Naive thymus-derived CD8-positive, alpha-beta T cell (primary cell): ENCODE results near the gene STAG3. TPM values are rescaled to one million over a fixed set of nuclear protein-coding genes. Genes with fewer than 3 reads are reported as not detected.

Source experiments
- ATAC-seq, 2 donors: fragments of 150-1000 bp; cut with Tn5 transposase in 1 of 2; sonication (Bioruptor Pico), chemical (Tn5 transposase) in 1 of 2; 1 replicate in 1 of 2; 2 replicates in 1 of 2; pipeline ENCODE4 v1.10.0; 2021; ENCODE audit warnings: mild to moderate bottlenecking in 2 of 2, moderate library complexity in 2 of 2
- POLR2A ChIA-PET: fragments of 350-600 bp; sonication (Branson Sonifier 250); formaldehyde crosslinking; loops from one replicate; lab custom pipeline; 2021; ENCODE audit warnings: antibody characterized with exemption; lab: Charles Lee
- DNase-seq, 10 donors: peaks; one replicate each; pipeline versions ENCODE4 v3.0.0 to v3.0.0-alpha.2; 2020 to 2022
- H3K27ac Mint-ChIP-seq, 10 donors: one replicate each; pipeline ENCODE4 v1.8.0; 2020 to 2022; ENCODE audit warnings: mild to moderate bottlenecking in 10 of 10, mixed read lengths in 10 of 10, moderate library complexity in 4 of 10, inconsistent platforms in 1 of 10
- H3K27me3 Mint-ChIP-seq, 5 donors: one replicate each; pipeline ENCODE4 v1.8.0; 2021 to 2022; ENCODE audit warnings: mixed read lengths in 5 of 5
- H3K36me3 Mint-ChIP-seq, 3 donors: one replicate each; pipeline ENCODE4 v1.8.0; 2020 to 2022; ENCODE audit warnings: mixed read lengths in 3 of 3, mild to moderate bottlenecking in 2 of 3, inconsistent platforms in 1 of 3
- H3K4me1 Mint-ChIP-seq, 4 donors: one replicate each; pipeline ENCODE4 v1.8.0; 2021 to 2022; ENCODE audit warnings: mixed read lengths in 4 of 4
- H3K4me3 Mint-ChIP-seq, 10 donors: one replicate each; pipeline ENCODE4 v1.8.0; 2020 to 2022; ENCODE audit warnings: mild to moderate bottlenecking in 10 of 10, mixed read lengths in 10 of 10, moderate library complexity in 6 of 10, inconsistent platforms in 1 of 10
- H3K9me3 Mint-ChIP-seq, 9 donors: one replicate each; pipeline ENCODE4 v1.8.0; 2020 to 2022; ENCODE audit warnings: mixed read lengths in 9 of 9, mild to moderate bottlenecking in 3 of 9, inconsistent platforms in 1 of 9, moderate library complexity in 1 of 9
- polyA plus RNA-seq, 3 donors: library from polyadenylated mRNA; unstranded; fragments of 300-500 nt; fragmentation: Illumina TruSeq; gene quantifications; one replicate each; pipeline ENCODE4 v1.2.3, GENCODE V29; 2021
- total RNA-seq, 8 experiments: library from RNA in 2 of 8; stranded (reverse) in 2 of 8; gene quantifications; one replicate each; pipeline ENCODE4 v1.2.3 and lab custom pipeline; 2021 to 2026

Gene STAG3
- total and polyA plus RNA-seq, 5 experiments from 2014 or later: 6.0 to 12.1 (median 8.6) TPM

DNA sequence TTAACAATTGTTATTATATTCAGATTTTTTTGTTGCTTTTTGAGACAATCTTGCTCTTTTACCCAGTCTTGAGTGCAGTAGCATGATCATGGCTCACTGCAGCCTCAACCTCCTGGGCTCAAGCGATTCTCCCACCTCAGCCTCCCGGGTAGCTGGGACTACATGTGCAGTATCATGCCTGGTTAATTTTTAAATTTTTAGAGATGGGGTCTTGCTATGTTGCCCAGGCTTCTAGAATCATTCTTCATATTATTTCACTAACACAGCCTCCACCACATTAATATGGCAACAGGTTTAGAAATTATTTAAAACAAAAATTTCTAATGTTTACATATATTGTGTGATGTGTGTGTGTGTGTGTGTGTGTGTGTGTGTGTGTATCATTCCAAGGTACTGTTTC is 30.4 kb upstream of the STAG3 start:
- H3K27me3 Mint-ChIP-seq: no peaks in the 10 kb centered on the region
- H3K4me3 Mint-ChIP-seq: peak overlapping the region in 1 of 10 donors; percentile 4
- H3K9me3 Mint-ChIP-seq: no peaks in the 10 kb centered on the region
- H3K4me1 Mint-ChIP-seq: peaks cover 14 to 33% (median 29%) of the 10 kb centered on the region in 4 donors
- DNase-seq (no peak), ATAC-seq (no peak)
- H3K36me3 Mint-ChIP-seq: peaks cover 0 to 16% (median 3%) of the 10 kb centered on the region in 3 donors
- POLR2A ChIA-PET: interaction anchor here (0.7 to 16.1 kb wide), 11 partner anchors 17 to 222 kb away, joined by 3 to 358 read pairs (median 4); partner anchors contain the start of genes CNPY4, GAL3ST4, GPC2 and MBLAC1
- peak overlapping the region in 2 of 10 donors; percentile 74 to 96 for H3K27ac Mint-ChIP-seq

DNA sequence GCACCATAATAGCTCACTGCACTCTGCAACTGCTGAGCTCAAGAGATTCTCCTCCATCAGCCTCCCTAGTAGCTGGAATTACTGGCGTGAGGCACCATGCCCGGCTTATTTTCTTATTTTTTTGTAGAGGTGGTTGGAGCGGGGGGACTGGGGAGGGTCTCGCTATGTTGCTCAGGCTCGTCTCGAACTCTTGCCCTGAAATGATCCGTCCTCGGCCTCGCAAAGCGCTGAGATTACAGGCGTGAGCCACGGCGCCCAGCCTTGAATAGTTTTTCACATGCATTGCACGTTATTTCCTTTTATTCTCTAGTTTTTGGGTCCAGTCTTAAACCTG is 29.5 kb upstream of the STAG3 start:
- ATAC-seq (peak; percentile 6 to 24), DNase-seq (no peak)
- H3K27me3 Mint-ChIP-seq: no peaks in the 10 kb centered on the region
- peaks cover 0 to 26% (median 7%) of the 10 kb centered on the region in 3 donors for H3K36me3 Mint-ChIP-seq
- peak overlapping the region; percentile 89 to 99 (median 94) for H3K4me3 Mint-ChIP-seq
- H3K9me3 Mint-ChIP-seq: no peaks in the 10 kb centered on the region
- H3K27ac Mint-ChIP-seq: peak overlapping the region; percentile 96 to 99 (median 98)
- H3K4me1 Mint-ChIP-seq: peaks cover 19 to 42% (median 36%) of the 10 kb centered on the region in 4 donors
- POLR2A ChIA-PET: interaction anchor here (0.6 to 16.1 kb wide), 34 partner anchors 9 to 1104 kb away, joined by 3 to 358 read pairs (median 4); partner anchors contain the start of genes CNPY4, GAL3ST4, GPC2 and MBLAC1

DNA sequence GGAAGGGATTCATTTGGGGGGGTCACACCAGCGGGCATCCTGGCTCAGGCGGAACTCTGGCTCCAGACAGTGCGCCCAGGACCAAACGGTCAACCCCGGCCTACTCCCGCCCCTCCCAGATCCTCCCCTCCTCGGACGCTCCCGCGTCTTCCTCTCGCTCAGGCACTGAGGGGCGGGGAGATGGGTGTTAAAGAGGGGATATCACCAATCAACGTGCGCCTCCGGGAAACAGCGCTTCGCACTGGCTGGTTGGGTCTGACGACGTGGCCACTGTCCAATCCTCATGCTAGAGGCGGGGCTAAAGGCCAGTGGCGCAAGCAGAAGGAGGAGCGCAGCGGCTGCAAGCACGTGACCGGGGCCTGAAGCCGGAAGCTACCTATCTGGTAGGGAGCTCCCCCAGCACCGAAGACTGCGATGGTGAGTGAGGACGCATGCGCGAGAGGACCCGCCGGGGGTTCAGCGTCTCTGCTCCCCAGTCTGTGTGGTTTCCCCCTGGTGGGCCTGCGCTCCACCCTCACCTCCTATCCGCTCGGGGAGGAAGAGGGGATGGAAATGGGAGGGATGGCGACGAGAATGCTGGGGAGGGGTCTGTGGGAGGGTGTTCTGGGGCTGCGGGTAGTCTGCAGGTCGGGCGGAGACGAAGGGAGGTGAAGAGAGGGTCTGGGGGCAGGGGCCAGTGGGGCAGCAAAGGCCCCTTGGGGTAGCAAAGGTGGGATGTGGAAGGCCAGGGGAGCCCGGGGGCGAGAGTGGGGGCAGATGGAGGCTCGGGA is 29.0 kb upstream of the STAG3 start, which contains the start of gene LAMTOR4:
LAMTOR4 (plus strand) TSS at position 360 of the 770 bp plus-strand sequence; CDS start at position 415, 55 bp downstream.
- Mint-ChIP-seq H3K9me3 (no peaks in the 10 kb centered on the region), H3K4me3 (peak within 1 kb of the TSS; percentile 89 to 99 (median 94)), H3K27me3 (no peaks in the 10 kb centered on the region), H3K4me1 (peaks cover 20 to 47% (median 37%) of the 10 kb centered on the region in 4 donors), H3K36me3 (peaks cover 0 to 31% (median 7%) of the 10 kb centered on the region in 3 donors), H3K27ac (peak within 1 kb of the TSS; percentile 96 to 99 (median 98))
- ATAC-seq (peak; percentile 94 to 96), DNase-seq (peak; percentile 88 to 99 (median 98))
- POLR2A ChIA-PET: interaction anchor here (0.6 to 16.1 kb wide), 31 partner anchors 10 to 1104 kb away, joined by 3 to 358 read pairs (median 4); partner anchors contain the start of genes CNPY4, COPS6, GAL3ST4 and GPC2

DNA sequence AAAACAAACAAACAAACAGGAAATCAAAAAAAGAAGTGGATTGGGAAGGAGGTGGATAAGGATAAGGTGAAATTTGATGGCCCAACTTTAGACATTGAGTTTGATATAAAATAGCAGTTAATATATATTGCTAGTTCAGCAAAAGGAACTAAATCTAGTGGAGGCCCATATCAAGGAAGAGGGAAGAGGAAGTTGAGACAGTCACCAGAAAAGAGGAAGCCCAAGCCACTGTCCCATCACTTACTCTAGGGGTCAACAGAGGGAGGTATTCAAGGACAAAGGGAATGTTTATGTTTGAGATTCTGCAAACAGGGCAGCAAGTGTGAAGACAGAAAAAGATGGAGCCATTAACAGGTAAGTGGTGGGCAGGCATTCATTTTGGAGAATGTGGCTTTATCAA is 25.3 kb upstream of the STAG3 start:
- DNase-seq (no peak), ATAC-seq (no peak)
- POLR2A ChIA-PET: interaction anchor here (0.7 to 17.8 kb wide), 5 partner anchors 10 to 601 kb away, joined by 3 to 358 read pairs (median 6); partner anchors contain the start of genes FAM200A, GAL3ST4, GPC2 and STAG3
- Mint-ChIP-seq H3K9me3 (no peaks in the 10 kb centered on the region), H3K36me3 (peaks cover 0 to 60% (median 9%) of the 10 kb centered on the region in 3 donors), H3K27ac (peak overlapping the region; percentile 48 to 91 (median 85)), H3K27me3 (no peaks in the 10 kb centered on the region), H3K4me1 (peaks cover 27 to 75% (median 61%) of the 10 kb centered on the region in 4 donors), H3K4me3 (peak overlapping the region in 5 of 10 donors; percentile 28 to 66 (median 51))

DNA sequence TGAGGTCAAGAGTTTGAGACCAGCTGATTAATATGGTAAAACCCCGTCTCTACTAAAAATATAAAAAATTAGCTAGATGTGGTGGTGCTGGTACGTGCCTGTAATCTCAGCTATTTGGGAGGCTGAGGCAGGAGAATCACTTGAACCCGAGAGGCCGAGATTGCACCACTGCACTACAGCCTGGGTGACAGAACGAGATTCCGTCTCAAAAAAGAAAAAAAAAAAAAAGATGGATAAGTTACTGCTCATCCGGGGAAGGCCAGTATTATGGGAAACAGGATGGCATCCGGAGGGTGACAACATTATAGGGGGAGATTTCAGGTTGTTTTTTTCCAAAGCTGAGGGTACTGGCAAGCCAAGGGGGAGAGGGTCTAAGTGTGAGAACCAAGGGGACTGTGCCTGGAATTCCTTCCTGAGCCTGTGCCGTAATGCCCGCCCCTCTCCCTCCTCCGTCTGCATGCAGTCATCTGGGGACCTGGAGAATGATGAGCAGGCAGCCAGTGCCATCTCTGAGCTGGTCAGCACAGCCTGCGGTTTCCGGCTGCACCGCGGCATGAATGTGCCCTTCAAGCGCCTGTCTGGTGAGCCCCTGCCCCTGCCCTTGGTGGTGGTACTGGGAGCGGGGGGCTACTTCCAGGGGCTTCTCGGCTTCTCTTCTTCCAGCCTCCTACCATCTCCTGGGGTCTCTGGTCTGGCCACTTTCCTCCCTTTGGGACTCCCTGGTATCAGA is 24.6 kb upstream of the STAG3 start:
- no peaks in the 10 kb centered on the region for H3K27me3 Mint-ChIP-seq
- ATAC-seq (no peak), DNase-seq (no peak)
- H3K27ac Mint-ChIP-seq: peak overlapping the region in 9 of 10 donors; percentile 31 to 91 (median 85)
- peaks cover 0 to 63% (median 9%) of the 10 kb centered on the region in 3 donors for H3K36me3 Mint-ChIP-seq
- H3K4me1 Mint-ChIP-seq: peaks cover 30 to 78% (median 65%) of the 10 kb centered on the region in 4 donors
- no peaks in the 10 kb centered on the region for H3K9me3 Mint-ChIP-seq
- POLR2A ChIA-PET: interaction anchor here (1.8 to 17.8 kb wide), 3 partner anchors 11 to 26 kb away, joined by 6 to 358 read pairs (median 187); partner anchors contain the start of genes GAL3ST4, GPC2, STAG3 and TRAPPC14
- peak overlapping the region in 1 of 10 donors; percentile 15 for H3K4me3 Mint-ChIP-seq

DNA sequence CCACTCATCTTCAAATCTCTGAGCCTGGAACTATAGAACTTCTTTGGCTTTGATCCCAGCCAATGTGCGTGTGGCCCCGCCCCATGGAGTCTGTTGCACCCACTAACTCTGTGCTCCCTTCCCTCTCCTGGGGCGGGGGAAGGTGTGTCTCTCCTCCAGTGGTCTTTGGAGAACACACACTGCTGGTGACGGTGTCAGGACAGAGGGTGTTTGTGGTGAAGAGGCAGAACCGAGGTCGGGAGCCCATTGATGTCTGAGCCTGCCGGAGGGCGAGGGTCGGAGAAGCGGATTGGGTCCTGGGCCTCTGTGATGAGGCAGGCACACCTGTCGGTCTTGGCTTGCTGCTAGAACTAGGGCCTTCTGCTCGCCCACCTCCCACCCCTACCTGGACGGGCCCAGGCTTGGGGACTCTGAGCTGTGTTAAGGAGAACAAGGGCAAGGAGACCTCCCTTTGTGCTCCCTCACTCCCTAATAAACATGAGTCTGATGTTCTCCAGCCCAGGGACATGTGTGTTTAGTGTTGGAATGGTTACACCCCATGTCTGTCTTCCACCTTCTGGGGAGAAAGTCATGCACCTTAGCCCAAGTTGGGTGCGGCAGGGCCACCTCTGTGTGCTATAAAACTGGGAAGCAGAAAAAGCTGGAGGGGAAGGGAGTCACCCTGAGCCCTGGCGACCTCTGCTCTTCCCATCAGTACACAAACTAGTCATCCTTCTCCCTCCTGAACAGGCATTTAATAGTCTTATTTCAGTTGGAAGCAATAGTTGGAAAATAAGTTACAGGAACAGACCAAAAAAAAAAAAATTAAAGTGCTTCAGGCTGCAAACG is 23.8 kb upstream of the STAG3 start:
- Mint-ChIP-seq H3K27ac (peak overlapping the region; percentile 41 to 83 (median 68)), H3K4me3 (peak overlapping the region in 2 of 10 donors; percentile 15 to 62)
- POLR2A ChIA-PET: interaction anchor here (1.8 to 17.8 kb wide), 3 partner anchors 11 to 25 kb away, joined by 6 to 358 read pairs (median 187); partner anchors contain the start of genes GAL3ST4, GPC2, STAG3 and TRAPPC14

DNA sequence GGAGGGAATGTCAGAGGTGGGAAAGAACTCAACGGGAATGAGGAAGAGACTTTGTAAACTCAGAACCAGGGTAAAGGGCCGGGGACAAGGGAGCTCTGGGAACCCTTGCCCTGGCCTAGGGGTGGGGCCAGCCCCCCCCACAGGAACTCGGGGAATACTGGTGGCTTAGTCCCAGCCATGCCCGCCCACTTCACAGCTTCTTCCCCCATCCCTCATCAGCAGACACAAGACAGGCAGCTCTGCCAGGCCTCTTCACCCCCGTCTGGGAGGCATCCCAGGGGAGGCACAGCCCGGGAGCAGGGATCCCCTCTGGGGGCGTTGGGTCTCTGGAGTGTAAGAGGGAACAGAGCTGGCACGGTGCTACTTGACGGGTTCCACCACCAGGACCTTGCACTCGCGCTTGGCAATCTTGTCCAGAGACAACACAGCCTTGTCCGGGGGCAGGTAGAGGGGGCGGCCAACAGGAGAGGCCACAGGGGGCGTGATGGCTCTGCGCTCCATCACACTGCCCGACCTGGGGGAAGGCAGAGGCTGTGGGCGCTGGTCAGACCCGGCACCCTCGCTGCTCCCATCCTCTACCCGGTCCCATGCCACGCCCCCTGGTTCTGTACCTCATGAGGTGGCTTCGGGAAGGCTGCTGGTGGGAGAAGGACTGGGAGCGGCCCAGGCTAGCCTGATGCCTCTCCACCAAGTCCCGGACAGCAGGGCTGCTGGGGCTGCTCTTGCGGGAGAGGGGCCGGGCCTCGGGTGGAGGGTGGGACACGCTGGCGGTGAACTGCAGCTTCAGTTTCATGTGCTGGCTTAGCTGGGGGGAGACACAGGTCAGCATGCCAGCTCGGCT is 22.8 kb upstream of the STAG3 start:
- no peak for ATAC-seq
- peaks cover 23 to 74% (median 66%) of the 10 kb centered on the region in 4 donors for H3K4me1 Mint-ChIP-seq
- peak overlapping the region in 5 of 10 donors; percentile 63 to 90 (median 70) for H3K27ac Mint-ChIP-seq
- peak overlapping the region in 3 of 10 donors; percentile 13 to 33 (median 29) for H3K4me3 Mint-ChIP-seq
- H3K27me3 Mint-ChIP-seq: no peaks in the 10 kb centered on the region
- peaks cover 0 to 63% (median 9%) of the 10 kb centered on the region in 3 donors for H3K36me3 Mint-ChIP-seq
- H3K9me3 Mint-ChIP-seq: no peaks in the 10 kb centered on the region
- no peak for DNase-seq
- POLR2A ChIA-PET: interaction anchor here (1.0 to 17.8 kb wide), 4 partner anchors 10 to 117 kb away, joined by 3 to 358 read pairs (median 95); partner anchors contain the start of genes GAL3ST4, GPC2, STAG3 and TRAPPC14

More for the DNA sequence above, 23.8 kb upstream of the STAG3 start:
- Mint-ChIP-seq H3K4me1 (peaks cover 23 to 74% (median 61%) of the 10 kb centered on the region in 4 donors), H3K9me3 (no peaks in the 10 kb centered on the region), H3K27me3 (no peaks in the 10 kb centered on the region), H3K36me3 (peaks cover 0 to 63% (median 9%) of the 10 kb centered on the region in 3 donors)
- DNase-seq (no peak), ATAC-seq (no peak)

DNA sequence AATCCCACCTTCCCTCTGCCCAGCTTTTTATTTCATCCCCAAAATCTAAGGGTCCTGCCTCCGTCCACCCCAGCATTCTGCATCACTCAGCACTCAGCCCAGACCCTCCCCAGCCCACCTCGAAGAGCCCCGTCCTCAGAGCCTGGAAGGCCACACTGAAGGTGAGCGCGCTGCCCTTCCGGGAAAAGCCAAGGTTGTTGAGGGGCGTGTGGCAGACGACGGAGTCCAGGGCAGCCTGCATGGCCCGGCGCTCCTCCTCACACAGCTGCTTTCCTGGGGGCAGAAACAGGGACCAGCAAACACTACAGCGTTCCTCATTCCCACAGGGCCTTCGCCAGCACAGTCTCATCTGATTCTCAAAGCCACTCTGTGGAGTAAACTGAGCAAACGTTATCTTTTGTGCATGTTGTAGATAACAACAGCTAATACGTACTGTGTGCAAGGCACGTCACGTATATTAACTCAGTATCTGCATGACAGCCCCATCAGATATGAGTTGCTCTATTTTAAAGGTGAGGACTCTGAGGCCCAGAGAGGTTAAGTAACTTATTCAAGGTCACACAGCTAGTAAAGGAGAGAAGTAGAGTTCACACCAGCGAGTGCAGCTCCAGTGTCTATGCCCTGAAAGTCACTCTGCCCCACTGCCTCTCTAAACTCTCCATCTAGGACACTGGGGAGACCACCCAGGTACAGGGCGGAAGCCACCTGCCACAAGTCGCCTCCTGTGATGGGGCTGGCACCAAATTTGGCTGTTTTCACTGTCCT is 22.0 kb upstream of the STAG3 start:
- ATAC-seq: no peak
- Mint-ChIP-seq H3K27ac (peak overlapping the region in 9 of 10 donors; percentile 65 to 94 (median 90)), H3K27me3 (no peaks in the 10 kb centered on the region)

DNA sequence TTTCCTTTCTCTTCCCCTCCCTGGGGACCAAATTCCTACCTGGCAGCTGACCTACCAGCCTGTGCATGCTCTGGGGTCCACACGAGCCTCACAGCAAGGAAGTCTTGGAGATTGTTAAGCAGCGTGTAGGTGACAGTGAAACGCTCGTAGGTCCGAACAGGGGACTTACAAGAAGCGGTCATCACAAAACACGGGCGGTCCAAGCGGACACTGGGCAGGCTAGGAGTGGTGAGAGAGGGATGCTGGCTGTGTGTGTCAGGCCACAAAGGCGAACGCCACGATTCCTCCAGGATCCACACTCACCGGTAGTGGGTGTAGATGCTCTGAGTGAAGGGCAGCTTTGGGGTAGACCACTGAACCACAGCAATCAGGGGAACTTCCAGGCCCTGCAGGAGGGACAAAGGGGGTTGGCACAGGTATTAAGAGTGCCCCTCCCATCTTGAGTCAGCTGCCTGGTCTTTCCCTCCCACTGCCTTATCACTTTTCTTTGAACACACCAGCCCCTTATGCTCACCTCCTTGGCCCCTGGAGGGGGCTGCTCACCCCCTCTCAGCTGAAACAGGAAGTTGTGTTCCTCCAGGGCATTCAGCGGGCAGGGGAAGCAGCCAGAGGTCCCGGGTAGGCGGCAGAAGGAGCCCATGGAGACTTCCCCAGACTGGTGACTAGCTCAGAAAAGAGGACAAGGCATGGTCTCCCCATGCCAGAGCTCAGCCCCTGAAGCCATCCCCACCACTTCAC is 21.2 kb upstream of the STAG3 start:
- H3K4me1 Mint-ChIP-seq: peaks cover 18 to 65% (median 59%) of the 10 kb centered on the region in 4 donors
- peak overlapping the region; percentile 77 to 94 (median 90) for H3K27ac Mint-ChIP-seq
- POLR2A ChIA-PET: interaction anchor here (0.6 to 18.7 kb wide), 11 partner anchors 3 to 272 kb away, joined by 3 to 358 read pairs (median 5); partner anchors contain the start of genes GAL3ST4, GPC2, LAMTOR4 and MBLAC1
- peaks cover 0 to 54% (median 9%) of the 10 kb centered on the region in 3 donors for H3K36me3 Mint-ChIP-seq
- no peaks in the 10 kb centered on the region for H3K27me3 Mint-ChIP-seq
- peak overlapping the region; percentile 79 to 89 (median 86) for H3K4me3 Mint-ChIP-seq
- no peaks in the 10 kb centered on the region for H3K9me3 Mint-ChIP-seq
- DNase-seq (peak in 5 of 10 donors; percentile 34 to 55 (median 51)), ATAC-seq (peak; percentile 37 to 76)

More for the DNA sequence above, 22.0 kb upstream of the STAG3 start:
- H3K4me1 Mint-ChIP-seq: peaks cover 18 to 68% (median 59%) of the 10 kb centered on the region in 4 donors
- POLR2A ChIA-PET: interaction anchor here (0.6 to 18.7 kb wide), 8 partner anchors 2 to 273 kb away, joined by 3 to 358 read pairs (median 3); partner anchors contain the start of genes GAL3ST4, GPC2, LAMTOR4 and STAG3
- peak overlapping the region in 8 of 10 donors; percentile 27 to 89 (median 74) for H3K4me3 Mint-ChIP-seq
- peaks cover 0 to 56% (median 9%) of the 10 kb centered on the region in 3 donors for H3K36me3 Mint-ChIP-seq
- DNase-seq: no peak
- no peaks in the 10 kb centered on the region for H3K9me3 Mint-ChIP-seq
